Panc1 (cell line): ENCODE results near the gene SIM2. TPM values are rescaled to one million over a fixed set of nuclear protein-coding genes. Genes with fewer than 3 reads are reported as not detected.

Experiments used
- ATAC-seq: fragments of 200-7000 bp; cut with Tn5 transposase; 2 replicates; pipeline ENCODE4 v1.9.1; 2020; ENCODE audit warnings: mild to moderate bottlenecking, moderate library complexity
- BruUV-seq: library from RNA; stranded (reverse); fragments of 400-500 nt; replicated peaks from 2 replicates; lab custom pipeline; 2021; lab: Mats Ljungman, UMichigan
- CTCF ChIA-PET: fragments of 300-600 bp; sonication (Branson Sonifier 250); formaldehyde crosslinking; loops from one replicate; lab custom pipeline; 2022; ENCODE audit warnings: antibody characterized with exemption; lab: Charles Lee
- POLR2A ChIA-PET: fragments of 300-600 bp; sonication (Branson Sonifier 250); formaldehyde crosslinking; loops from one replicate; lab custom pipeline; 2022; ENCODE audit warnings: antibody characterized with exemption; lab: Charles Lee
- DNase-seq: peaks from one replicate; pipeline ENCODE4 v3.0.0-alpha.2; 2010; ENCODE audit warnings: low read depth, low spot score
- H3K27ac ChIP-seq: 2 replicates; pipeline ENCODE4 v1.5.1; 2011; ENCODE audit warnings: mild to moderate bottlenecking, low read length, inconsistent platforms
- H3K27me3 ChIP-seq: fragments of 200-500 bp; sonication (Bioruptor generic); 2 replicates; pipeline ENCODE4 v1.6.0; 2014; ENCODE audit warnings: low read length, inconsistent platforms; ENCODE audit not compliant: control insufficient read depth, insufficient read depth
- H3K36me3 ChIP-seq: fragments of 200-500 bp; sonication (Bioruptor generic); 2 replicates; pipeline ENCODE4 v1.5.1; 2014; ENCODE audit warnings: inconsistent platforms, mild to moderate bottlenecking, low read length, moderate library complexity; ENCODE audit not compliant: control insufficient read depth, insufficient read depth
- H3K4me1 ChIP-seq: 2 replicates; pipeline ENCODE4 v1.5.1; 2011; ENCODE audit warnings: inconsistent platforms, mild to moderate bottlenecking, low read length, moderate library complexity; ENCODE audit not compliant: control insufficient read depth, insufficient read depth
- H3K4me3 ChIP-seq, 2 experiments: 2 replicates each; pipeline ENCODE4 v1.5.1; 2011 to 2012; ENCODE audit warnings: low read depth in 2 of 2, low read length in 2 of 2, mild to moderate bottlenecking in 2 of 2, inconsistent platforms in 1 of 2, moderate library complexity in 1 of 2
- H3K9me3 ChIP-seq: fragments of 200-500 bp; sonication (Bioruptor generic); 2 replicates; pipeline ENCODE4 v1.5.1; 2014; ENCODE audit warnings: low read depth, mild to moderate bottlenecking, inconsistent platforms, low read length, moderate library complexity; ENCODE audit not compliant: control insufficient read depth, insufficient read depth
- POLR2AphosphoS5 ChIP-seq: IDR thresholded peaks from 2 replicates; pipeline ENCODE4 v1.6.1; 2012; ENCODE audit warnings: mild to moderate bottlenecking, low read depth, low read length, moderate library complexity
- REST ChIP-seq, 2 experiments: IDR thresholded peaks; 2 replicates each; pipeline ENCODE4 v1.6.1; 2011 to 2012; ENCODE audit warnings: low read depth in 2 of 2, control low read depth in 1 of 2, low read length in 1 of 2, mild to moderate bottlenecking in 1 of 2, moderate library complexity in 1 of 2; ENCODE audit not compliant: insufficient read depth in 1 of 2
- SIN3A ChIP-seq: IDR thresholded peaks from 2 replicates; pipeline ENCODE4 v1.6.1; 2012; ENCODE audit warnings: low read depth, mild to moderate bottlenecking, low read length, moderate library complexity, borderline replicate concordance; ENCODE audit not compliant: insufficient read depth
- TCF7L2 ChIP-seq: IDR thresholded peaks from 2 replicates; pipeline ENCODE4 v1.6.1; 2011; ENCODE audit warnings: mild to moderate bottlenecking, low read depth, low read length, inconsistent platforms
- in situ Hi-C: cut with HindIII; loops from 2 replicates; pipeline ENCODE4 v1.10.0; 2016; ENCODE audit warnings: low sequenced_read_pairs, low pct_unique_long_range_greater_than_20kb
- intact Hi-C: fragments of 100-400 bp; cut with micrococcal nuclease; formaldehyde crosslinking; loops from one replicate; pipeline ENCODE4 v1.10.0; 2022; ENCODE audit not compliant: unreplicated experiment
- total RNA-seq: library from RNA; stranded (reverse); gene quantifications from one replicate; pipeline ENCODE4 v1.2.1, GENCODE V29; 2021; ENCODE audit not compliant: unreplicated experiment
- TF ChIP-seq, protein P1 (sequence below): fragments of 450-650 bp; IDR thresholded peaks from 2 replicates; pipeline ENCODE4 v1.5.1; 2017; ENCODE audit warnings: mild to moderate bottlenecking

The SIM2 gene
- total RNA-seq, 1 experiment from 2014 or later, result 11.5 TPM

DNA sequence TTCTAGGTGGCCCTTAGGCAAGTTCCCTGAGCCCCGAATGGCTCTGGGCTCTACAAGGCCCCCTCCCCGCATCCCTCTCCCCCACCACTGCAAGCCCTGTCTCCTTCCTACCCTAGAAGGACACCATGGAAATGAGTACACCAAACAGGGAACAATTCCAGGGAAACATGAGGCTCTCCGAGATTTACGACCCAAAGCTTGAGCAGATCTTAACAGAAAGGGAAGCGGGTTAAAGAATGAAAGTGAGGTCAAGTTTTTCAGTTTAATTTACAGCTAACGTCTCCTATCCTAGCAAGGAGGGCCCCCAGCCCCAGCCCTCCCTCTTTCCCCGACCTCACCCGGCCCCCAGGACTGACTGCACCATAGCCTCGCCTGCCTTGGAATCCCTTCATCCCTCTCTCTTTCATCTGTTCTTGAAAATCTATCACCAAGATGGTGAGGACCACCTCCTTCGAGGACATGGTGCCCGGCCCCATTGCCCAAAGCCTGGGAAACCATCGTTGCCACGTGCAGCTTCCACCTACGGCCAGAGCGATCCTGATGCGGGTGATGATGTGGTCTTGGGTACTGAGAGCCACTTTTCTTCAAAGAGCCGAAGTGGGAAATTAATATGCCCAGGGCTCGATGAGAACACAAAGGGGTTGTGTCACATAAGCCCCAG is 30.5 kb downstream of the SIM2 start:
- Histone ChIP-seq H3K27ac (no peak overlapping the region), H3K4me1 (no peaks in the 10 kb centered on the region), H3K4me3 (no peak overlapping the region), H3K9me3 (no peaks in the 10 kb centered on the region), H3K27me3 (no peaks in the 10 kb centered on the region), H3K36me3 (no peaks in the 10 kb centered on the region)
- DNase-seq (no peak), ATAC-seq (no peak)
- in situ Hi-C loops, result no loop called here
- ChIA-PET CTCF (no interaction called here), POLR2A (no interaction called here)
- no TSS peak for BruUV-seq
- TF ChIP-seq POLR2AphosphoS5, result no peak
- no peak for TF ChIP-seq REST (IDR thresholded peaks at IDR 0.05; ENCODE audit: insufficient read depth in 1 of 2, low read depth in 2 of 2, low read length in 1 of 2)
- TF ChIP-seq, protein P1, sequence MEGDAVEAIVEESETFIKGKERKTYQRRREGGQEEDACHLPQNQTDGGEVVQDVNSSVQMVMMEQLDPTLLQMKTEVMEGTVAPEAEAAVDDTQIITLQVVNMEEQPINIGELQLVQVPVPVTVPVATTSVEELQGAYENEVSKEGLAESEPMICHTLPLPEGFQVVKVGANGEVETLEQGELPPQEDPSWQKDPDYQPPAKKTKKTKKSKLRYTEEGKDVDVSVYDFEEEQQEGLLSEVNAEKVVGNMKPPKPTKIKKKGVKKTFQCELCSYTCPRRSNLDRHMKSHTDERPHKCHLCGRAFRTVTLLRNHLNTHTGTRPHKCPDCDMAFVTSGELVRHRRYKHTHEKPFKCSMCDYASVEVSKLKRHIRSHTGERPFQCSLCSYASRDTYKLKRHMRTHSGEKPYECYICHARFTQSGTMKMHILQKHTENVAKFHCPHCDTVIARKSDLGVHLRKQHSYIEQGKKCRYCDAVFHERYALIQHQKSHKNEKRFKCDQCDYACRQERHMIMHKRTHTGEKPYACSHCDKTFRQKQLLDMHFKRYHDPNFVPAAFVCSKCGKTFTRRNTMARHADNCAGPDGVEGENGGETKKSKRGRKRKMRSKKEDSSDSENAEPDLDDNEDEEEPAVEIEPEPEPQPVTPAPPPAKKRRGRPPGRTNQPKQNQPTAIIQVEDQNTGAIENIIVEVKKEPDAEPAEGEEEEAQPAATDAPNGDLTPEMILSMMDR, result no peak
- no peak for TF ChIP-seq SIN3A
- no peak for TF ChIP-seq TCF7L2
- intact Hi-C loops, result no loop called here

DNA sequence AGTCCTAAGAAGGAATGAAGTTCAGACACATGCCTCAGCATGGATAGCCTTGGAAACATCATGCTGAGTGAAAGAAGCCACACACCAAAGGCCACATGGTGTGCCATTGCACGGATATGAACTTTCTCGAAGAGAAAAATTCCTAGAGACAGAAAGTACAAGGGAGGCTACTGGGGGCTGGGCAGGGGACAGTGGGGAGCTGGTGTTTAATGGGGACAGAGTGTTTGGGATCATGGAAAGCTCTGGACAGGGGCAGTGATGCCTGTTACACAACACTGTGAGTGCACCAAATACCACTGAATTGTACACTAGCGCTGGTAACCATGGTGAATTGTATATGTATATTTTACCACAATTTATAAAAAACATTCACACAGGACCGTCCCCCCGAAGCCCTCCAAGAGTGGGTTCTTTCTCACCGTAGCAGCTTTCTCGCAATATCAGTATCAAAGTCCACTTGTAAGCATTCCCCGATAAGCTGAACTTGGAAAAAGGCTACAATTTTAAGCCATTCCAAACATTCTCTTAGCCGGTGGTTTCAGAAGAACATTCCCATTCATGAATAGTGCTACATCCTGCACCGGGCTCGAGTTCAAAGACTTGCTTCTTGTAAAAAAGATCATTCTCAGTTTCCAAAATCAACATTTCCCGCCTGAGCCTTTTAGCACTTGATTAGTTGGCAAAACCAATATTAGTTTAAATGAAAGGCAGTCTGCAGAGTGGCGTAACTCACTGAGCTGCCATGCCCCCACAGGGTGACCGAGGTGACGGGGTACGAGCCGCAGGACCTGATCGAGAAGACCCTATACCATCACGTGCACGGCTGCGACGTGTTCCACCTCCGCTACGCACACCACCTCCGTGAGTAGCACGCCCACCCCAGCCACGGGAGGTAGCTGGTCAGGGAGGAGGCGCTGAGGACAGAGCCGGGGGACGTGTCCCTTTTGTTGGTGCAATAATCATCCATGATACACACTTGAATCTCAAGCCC is 31.7 kb downstream of the SIM2 start:
- no peaks in the 10 kb centered on the region for H3K9me3 ChIP-seq
- POLR2A ChIA-PET, result no interaction called here
- in situ Hi-C loops, result no loop called here
- H3K36me3 ChIP-seq, result no peaks in the 10 kb centered on the region
- H3K27me3 ChIP-seq, result no peaks in the 10 kb centered on the region
- no peak overlapping the region for H3K27ac ChIP-seq
- no TSS peak for BruUV-seq
- no peak overlapping the region for H3K4me3 ChIP-seq
- TF ChIP-seq, protein P1, result no peak
- TF ChIP-seq SIN3A, result no peak
- no peak for TF ChIP-seq POLR2AphosphoS5
- TF ChIP-seq REST (IDR thresholded peaks at IDR 0.05; ENCODE audit: insufficient read depth in 1 of 2, low read depth in 2 of 2, low read length in 1 of 2), result no peak
- H3K4me1 ChIP-seq, result no peaks in the 10 kb centered on the region
- CTCF ChIA-PET, result no interaction called here
- no peak for DNase-seq
- intact Hi-C loops, result no loop called here
- no peak for ATAC-seq
